ENCODE results near the gene PRM3.

The PRM3 gene

DNA sequence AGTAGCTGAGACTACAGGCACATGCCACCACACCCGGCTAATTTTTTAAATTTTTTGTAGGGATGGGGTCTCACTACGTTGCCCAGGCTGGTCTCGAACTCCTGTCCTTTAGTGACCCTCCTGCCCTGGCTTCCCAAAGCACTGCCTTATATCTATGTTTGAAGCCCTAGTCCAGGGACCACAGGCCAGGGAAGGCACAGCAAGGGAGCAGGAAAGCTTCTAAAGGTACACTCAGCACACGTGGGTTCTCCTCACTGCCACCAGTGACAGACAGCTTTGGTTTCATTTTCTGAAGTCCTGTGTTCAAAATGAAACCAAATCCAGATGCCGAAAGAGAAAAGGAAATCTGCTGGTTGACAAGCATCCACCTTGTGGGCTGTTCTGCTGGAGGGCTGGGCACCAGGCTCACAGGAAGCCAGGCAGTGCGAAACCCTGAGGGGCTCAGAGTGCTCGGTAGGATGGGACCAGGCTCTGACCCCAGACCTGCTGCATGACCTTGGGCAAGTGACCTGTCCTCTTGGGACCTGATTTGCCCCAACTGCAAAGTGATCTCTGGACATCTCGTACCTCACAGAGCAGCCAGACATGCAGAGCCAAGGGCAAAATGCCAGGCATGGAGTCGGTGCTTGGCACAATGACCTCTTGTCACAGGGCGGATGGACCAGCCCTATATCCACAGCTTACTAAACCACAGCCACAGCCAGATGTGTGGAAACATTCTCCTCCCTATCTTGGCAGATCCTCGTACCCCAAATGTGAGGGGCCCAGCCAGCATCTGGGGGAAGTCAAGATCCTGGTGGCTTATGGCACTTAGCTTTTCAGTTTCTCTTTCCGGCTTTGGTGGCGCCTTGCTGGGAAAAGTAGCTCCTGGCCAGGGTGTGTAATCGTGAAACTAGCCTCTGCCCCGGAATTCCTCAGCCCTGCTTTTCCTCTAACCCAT, 14.6 kb downstream of the PRM3 start:
- DNase-seq (ENCODE audit: low spot score), result peak; percentile 29

DNA sequence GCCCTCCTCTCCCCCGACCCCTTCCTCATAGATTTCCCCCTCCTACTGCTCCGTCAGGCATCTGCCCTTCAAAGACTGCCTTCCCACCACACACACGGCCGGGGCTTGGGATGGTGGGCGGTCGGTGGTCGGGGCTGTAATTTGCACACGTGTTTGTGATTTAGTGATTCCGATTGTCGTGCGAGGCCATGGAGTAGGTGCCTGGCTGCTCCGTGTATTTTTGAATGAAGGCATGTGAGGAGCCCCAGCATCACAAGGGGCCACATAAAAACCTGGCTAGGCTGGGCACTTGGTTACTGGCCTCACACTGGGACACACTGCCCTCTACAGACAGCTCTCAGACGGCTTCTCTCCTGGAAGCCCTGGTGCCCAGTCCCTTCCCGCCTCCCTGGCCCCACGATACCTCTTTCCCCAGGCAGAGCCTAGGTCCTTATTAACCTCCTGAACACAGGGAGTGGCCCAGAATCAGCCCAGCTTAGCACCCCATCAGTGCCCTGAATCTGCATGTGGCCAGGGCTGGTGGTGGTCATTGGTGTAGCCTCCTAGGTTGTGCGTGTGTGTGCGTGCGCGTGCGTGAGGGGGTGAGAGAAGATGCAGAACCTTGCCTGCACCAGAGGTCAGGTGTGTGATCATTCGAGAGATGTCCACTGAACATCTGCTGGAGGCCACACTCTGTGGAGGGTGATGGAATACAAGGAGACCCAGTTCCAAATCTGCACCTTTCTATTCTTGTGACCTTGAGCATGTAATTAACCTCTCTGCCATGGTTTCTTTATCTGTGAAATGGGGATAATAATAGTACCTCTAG, 16.1 kb downstream of the PRM3 start:
- DNase-seq (ENCODE audit: low spot score), result peak; percentile 92

DNA sequence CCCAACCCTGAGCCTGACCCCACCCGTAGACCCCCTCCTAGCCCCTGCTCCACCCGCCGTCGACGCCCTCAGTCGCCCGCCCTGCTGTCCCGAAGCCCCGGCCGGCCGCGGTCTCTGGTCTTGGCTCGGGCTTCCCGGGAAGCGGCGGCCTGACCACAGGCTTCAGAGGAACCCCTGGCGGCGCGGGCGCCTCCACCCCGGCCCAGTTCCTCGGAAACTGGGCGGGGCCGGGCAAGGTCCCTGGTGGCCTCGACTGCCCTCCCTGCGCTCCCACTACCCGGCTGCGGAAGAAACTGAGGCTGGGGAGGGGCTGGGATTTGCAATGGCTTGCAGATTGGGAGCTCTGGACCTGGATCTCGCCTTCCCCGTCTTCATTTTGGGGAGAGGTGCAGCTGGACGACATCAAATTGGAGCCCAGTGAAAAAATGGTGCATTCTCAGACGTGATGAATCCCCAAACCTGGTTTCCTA, 16.7 kb downstream of the PRM3 start:
- peak; percentile 88 for DNase-seq (ENCODE audit: low spot score)

DNA sequence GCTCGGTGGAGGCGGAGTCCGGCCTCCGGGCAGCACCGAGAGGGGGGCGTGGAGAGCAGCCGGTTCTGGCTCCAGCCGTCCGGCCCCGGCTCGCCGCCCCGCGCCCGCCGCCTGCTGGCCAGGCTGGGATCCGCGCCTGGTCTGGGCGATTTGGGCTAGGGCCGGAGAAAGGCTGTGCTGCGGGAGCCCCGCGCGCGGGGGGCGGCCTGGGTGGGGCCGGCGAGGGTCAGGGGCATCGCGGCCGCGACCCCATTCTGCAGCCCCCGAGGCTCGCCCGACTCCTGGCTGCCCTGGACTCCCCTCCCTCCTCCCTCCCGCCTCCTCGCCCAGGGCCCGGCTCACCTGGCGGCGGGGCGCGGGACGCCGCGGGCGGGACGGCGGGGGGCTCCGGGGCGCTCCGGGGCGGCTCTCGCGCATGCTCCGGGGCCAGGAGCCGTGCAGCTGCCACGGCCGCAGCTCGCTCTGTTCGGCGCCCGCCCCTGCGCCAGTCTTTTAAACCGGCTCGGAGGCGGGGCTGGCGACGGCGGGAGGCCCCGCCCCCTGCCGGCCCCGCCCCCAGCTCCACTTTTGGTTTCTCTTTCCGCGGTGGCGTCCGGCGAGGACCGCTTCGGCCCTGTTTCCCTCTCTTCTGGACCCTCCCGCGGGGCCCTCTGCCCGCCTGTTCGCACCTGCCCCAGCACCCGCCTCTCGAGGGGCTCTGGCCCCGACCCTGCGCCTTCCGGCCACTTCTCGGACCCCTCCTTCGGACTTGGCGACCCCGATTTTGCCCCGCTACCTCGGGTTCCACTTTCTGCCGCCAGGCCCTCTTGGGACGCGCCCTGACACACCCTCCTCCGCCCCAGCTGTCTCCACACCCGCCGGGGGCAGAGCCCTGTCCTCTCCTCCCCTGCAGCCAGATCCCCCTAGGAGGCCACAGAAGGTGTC, 17.4 kb downstream of the PRM3 start, which contains the start of gene SOCS1:
Gene SOCS1, minus strand, starts transcription at position 468 of the 924 bp plus-strand sequence. CDS start 726 bp downstream, outside the sequence.
- peak; percentile 96 for DNase-seq (ENCODE audit: low spot score)

DNA sequence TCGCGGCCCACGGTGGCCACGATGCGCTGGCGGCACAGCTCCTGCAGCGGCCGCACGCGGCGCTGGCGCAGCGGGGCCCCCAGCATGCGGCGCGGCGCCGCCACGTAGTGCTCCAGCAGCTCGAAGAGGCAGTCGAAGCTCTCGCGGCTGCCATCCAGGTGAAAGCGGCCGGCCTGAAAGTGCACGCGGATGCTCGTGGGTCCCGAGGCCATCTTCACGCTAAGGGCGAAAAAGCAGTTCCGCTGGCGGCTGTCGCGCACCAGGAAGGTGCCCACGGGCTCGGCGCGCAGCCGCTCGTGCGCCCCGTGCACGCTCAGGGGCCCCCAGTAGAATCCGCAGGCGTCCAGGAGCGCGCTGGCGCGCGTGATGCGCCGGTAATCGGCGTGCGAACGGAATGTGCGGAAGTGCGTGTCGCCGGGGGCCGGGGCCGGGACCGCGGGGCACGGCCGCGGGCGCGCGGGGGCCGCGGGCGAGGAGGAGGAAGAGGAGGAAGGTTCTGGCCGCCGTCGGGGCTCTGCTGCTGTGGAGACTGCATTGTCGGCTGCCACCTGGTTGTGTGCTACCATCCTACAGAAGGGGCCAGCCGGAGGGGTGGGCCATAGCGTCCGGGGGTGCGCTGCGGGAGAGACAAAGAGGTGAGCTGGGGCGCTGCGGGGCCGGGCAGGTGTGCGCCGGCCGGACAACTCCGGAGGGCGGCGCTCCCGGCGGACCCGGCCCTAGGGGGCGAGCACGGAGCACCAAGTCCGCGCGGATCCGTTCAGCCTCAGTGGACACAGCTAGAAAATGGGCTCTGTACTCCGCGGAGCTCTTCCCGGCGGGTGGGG, 18.3 kb downstream of the PRM3 start:
- peak; percentile 60 for DNase-seq (ENCODE audit: low spot score)

DNA sequence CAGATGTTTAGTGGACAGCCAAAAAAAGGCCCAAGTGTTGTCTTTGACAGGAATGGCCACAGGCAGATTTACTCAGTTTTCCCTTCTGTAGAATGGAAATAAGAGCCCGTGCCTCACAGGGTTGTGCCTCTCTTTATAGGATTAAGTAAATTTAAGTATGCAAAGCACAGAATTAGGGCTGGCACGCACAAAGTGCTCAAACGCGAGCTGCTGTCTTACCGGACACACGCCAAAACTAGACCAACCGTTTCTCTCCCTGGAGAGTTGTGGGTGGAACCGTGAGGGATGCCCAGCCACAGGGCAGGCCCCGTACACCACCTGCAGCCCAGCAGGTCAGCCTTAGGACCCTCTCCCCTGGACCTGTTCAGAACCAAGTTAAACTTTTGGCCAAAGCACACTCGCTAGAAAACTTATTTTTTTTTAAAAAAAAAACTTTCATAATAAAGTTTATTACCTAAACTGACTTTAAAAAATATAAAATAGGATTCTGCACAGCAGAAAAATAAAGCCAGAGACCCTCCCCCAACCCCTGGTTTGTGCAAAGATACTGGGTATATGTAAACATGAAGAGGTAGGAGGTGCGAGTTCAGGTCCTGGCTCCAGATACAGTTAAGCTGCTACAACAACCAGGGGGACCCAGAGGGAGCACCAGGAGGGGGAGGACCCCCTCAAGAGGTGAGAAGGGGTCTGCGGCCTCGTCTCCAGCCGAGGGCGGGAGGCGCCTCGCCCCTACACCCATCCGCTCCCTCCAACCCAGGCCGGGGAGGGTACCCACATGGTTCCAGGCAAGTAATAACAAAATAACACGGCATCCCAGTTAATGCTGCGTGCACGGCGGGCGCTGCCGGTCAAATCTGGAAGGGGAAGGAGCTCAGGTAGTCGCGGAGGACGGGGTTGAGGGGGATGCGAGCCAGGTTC, 19.2 kb downstream of the PRM3 start:
- DNase-seq (ENCODE audit: low spot score), result no peak

DNA sequence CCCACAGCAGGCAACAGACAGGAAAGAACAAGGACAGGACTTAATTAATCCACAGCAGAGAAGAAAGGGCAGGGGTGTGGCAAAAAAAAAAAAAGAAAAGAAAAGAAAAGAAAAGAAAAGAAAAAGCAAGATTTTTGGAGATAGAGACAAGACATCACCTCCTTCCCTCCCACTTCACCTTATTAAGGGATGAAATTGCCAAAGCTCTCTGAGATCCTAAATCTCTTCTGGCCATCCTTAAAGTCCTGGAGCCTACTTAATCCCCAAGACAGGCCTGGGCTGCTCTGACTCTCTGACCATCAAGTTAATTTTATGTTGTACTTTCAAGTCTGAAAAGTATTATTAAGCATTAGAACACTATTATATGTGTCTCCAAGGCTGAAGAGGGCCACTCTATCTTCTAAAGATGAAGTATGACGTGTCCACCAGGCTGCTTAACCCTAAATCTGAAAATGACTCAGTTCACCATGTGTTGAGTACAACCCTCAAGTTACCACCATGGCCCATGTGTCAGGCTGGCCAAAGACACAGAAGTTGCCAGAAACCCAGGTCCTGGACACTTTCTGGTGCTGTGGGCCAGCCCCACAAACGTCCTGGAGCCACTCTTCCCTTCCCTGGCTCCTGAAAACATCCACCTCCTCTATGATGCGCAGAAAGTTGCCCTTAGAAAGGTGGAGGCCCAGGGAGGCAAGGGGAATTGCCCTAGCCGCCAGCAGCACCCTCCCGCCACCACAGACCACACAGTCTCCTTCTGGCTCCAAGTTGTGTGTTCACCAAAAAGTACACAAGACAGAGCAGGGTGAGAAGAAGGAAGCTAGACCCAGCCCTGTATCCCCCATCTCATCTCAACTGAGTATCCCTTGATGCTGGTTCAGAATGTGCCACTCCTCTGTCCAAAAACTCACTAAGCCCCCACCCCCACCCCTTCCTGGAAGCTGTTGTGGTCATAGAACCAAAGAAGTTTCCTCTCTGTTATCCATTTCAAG, 20.1 kb downstream of the PRM3 start:
- no peak for DNase-seq (ENCODE audit: low spot score)

DNA sequence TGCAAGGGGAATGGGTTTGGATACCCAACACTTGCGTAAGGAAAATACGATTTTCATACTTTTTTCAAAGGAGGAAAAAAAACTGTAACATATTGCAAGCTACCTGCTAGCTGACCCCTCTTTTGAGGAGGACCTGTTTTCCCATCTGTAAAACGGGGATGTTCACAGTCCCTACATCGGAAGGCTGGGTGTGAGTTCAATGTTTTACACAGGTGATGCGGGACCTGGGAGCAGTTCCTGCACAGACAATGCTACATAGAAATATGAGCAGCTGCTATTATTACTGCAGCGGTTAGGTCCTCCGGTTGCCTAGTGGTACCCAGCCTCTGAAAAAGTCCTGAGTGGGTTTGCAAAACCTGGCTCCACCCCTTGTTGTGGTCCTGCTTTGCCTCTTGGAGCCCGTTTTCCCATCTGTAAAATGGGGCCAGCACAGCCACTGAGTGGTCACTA, 20.9 kb downstream of the PRM3 start:
- DNase-seq (ENCODE audit: low spot score), result no peak

DNA sequence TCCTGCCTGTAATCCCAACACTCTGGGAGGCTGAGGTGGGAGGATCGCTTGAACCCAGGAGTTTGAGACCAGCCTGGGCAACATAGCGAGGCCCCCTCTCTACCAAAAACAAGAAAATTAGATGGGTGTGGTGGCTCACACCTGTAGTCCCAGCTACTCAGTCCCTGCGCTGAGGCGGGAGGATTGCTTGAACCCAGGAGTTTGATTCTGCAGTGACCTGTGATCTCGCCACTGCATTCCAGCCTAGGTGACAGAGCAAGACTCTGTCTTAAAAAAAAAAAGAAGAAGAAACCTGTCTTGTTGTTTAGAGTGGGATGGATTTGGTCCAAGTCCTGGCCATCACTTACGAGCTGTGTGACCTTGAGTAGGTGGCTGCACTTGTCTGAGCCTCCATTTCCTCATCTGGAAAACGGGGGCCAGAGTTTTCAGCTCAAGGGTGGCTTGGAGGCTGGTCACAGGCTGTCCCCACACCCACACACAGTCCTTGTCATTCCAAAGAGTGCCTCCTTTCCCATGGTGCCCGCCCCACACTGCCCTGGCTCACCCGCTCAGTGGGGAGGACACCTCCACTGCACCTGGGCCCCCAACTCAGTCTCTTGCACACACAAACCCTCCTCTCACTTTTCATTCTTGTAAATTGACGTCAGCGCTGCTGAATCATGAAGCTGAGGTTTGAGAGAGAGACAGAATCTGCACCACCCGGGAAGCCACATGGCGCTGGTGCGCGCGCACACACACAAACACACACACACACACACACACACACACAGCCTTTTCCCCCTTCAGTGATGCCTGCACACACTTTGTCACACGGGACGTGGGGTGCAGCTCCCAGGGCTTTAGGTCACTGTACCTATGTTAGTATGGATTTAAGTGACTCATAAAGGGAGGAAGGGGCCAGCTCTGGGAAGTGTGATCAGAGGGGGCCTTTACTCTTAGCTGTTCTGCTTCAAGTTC, 21.6 kb downstream of the PRM3 start:
- DNase-seq (ENCODE audit: low spot score), result no peak

DNA sequence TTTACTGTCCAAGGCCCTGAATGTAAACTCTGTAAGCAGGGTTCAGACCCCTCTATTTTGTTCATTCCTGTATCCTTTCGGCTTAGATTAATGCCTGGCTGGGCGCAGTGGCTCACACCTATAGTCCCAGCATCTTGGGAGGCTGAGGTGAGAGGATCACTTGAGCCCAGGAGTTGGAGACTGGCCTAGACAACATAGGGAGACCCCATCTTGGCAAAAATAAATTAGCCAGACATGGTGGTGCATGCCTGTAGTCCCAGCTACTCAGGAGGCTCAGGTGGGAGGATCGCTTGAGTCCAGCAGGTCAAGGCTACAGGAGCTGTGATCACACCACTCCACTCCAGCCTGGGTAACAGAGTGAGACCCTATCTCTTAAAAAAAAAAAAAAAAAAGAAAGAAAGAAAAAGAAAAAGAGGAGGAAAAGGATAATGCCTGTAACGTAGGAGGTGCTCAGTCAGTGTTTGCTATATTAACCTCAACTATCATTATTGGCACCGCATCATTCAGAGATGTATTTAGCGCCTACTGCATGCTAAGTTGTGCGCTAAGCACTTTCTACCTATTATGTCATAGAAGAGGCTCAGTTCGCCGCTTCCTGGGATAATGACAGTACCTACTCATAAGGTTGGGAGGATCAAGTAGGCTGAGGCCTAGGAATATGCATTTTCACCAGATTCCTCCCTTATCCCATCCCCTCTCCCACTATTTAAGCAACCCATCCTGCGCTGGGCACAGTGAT, 22.5 kb downstream of the PRM3 start:
- DNase-seq (ENCODE audit: low spot score), result no peak

DNA sequence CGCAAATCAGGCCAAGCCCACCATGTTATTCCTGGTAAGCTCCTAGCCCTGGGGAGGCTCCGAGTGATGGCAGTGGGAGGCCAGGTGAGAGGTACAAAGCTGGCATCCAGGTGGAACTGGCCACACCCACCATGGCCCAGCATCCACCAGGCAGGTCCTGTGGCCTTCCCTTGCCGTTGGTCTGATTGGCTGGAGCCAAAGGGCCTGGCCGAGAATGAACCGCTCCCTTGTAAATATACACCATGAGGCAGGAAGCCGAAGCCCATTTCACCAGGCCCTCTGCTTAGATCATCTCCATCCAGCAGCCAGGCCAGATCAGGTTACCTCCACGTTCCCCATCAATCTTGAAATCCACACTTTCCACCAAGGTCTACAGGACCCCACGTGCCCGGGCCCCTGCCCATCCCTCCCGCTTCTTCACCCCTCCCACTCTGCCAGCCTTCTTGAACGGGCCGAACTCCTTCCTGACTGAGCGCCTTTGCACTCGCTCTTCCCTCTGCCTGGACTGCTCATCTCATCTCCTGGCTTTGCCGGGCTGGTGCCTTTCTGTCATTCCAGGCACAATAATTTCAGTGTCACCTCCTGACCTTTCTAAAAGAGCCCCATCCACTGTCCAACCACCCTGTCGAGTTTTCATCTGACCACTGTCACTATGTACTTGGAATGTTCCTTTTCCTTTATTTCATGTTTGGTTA, 23.2 kb downstream of the PRM3 start:
- DNase-seq (ENCODE audit: low spot score), result no peak

DNA sequence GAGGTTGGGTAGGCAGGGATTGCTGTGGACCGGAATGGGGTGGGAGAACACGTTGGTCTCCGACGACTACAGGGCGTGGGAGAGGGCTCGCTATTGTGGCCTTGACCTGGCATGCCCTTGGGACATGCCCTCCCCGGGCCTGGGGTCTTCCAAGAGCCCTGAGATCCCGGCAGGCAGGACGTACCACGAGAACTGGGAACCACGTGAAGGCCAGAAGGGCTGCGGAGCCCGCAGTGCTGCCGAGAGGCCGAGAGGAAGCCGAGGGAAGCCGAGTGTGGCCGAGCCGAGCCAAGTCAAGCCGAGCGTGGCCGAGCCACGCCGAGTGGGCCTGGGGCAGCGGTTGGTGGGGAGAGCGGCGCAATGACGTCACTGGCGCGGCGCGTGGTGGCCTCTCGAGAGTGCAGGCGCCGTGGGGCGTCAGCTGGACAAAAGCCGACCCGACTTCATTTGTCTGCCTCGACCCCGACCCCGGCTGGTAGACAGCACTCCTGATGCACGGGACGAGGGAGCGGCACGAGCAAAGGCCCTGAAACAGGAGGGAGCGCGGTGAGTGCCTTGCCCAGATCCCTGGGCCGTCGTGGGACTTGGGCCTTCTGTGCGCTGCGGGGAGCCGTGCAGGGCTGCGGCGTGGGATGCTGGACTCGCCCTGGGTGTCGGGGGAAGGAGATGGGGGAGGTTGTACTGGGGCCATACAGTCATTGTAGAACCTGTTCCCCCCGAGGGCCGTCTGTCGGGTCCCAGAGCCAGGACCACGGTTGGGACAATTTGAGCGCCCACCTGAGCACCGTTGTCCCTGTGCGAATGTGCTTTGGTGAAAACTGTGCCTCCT, 24.0 kb downstream of the PRM3 start:
- DNase-seq (ENCODE audit: low spot score), result no peak

DNA sequence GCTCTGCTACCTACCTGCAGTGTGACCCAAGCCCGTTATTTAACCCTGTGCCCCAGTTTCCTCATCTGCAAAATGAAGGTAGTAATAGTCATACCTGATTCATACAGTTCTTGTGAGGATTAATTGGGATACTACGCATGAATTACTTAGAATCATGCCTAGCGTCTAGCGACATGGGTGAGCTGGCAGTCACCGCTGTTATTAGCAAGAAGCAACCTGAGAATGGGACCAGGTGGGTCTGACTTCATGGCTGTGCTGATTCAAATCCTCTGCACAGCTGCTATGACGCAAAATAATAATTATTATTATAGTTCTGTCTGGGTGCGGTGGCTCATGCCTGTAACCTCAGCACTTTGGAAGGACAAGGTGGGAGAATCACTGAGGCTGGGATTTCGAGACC, 25.3 kb downstream of the PRM3 start:
- no peak for DNase-seq (ENCODE audit: low spot score)

DNA sequence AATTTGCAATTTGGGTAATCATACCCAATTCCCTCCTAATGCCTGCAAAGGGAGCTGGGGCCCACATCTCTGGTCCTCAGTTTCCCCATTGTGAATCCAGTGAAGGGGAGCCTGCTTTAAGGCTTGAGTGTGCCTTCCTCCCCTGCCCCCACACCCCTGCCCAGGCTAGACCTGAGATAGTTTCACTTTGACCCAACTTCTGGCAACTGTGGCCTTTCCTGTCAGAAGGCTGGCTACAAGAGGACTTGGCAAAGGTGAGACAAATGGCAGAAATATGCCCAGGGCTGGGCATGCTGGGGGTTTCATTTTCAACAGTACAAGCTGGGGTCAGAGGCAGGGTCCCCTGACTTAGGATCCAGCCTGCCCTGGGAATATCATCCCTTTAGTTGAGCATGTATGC, 27.4 kb downstream of the PRM3 start:
- no peak for DNase-seq (ENCODE audit: low spot score)

DNA sequence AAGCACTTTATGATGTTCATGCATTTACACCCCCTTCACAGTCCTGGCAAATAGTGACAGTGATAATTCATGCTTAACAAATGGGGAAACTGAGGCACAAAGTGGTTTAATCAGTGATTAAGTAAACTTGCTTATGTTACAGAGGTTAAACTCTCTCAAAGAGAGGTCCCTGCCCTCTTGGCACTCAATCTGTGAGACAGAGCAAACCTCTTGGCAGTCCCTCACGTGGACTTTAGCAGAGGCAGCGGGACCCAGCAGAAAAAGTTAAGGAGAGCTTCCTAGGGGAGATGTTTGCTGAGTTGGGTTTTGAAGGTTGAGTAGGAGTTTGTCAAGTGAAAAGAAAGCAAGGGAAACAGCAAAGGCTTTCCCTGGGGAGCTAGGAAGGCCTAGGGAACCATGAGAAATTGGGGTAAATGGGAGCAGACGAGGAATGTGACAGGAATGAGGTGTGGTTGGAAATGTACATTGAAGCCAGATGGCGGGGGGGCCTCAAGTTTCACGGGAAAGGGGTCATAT, 28.1 kb downstream of the PRM3 start:
- no peak for DNase-seq (ENCODE audit: low spot score)

All from GM03348 (cell line).